ENCODE results near the gene FAM78A.
"Not testable (repeated sequence)": the region's sequence is repeated elsewhere in the genome, so short reads cannot be mapped to it uniquely, and the experiment has no call there.

Gene FAM78A

GRCh38 chr9:131280660-131281059 is 4.3 kb upstream of the FAM78A start:
- DNase-seq, result no peak

DNA sequence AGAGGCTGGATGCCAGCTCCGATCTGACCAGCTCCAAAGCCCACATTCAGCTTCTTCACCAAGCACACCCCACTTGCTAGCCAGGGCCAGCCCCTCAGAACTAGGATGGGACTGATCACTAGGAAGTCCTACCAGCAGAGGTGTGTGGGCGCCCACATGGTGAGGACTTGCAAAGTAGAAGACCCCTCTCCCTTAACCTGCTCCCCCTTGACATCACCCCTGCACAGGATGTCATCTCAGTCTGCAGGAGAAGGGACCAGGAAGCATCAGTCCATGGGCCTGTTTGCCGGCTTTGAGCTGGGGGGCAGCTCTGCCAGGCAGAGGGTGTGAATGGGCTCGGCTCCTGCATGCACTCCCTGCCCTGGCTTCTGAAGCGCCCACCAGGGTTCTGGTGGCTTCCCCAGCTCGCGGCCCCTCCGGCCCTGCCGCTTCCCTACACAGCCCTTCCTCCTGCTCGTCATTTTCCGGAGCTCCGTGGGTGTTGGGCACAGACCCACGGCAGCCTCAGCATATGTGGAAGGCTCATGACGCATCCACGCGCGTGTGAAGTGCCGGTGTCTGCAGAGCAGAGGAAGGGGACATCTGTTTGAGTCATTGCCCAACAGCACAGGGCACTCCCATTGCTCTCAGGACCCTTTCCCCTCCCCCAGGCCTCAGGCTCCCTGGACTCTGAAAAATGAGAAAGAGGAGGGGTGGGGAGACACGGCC is 3.7 kb upstream of the FAM78A start:
- no peak for DNase-seq

DNA sequence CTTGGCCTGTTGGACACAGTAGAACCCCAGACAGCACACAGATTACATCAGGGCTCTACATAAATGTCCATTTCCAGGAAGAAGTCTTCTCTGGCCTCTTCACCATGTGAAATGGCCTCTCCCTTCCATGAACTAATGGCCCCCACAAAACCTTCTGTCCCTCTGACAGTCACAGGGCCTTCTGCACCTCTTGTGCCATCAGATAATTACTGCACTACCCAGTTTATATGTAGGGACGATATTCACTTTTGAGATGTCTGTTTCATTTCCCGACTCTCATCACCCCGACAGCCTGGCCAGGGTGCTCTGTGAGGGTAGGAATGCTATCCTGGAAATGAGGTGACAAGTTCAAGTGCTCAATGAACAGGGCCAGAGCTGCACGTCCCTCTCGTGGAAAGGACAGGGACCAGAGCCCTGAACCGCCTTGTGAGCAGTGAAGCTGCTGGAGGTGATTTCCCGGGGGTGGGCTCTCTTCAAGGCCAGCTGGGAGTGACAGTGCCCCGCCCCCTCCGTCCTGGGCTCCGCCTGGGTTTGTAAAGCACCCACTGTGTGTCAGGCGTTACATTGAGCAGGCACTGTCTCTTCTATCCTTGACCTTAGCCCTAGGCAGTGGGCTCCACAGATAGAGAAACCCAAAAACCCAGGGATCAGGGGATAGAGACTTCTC is 3.0 kb upstream of the FAM78A start:
- DNase-seq, result no peak

DNA sequence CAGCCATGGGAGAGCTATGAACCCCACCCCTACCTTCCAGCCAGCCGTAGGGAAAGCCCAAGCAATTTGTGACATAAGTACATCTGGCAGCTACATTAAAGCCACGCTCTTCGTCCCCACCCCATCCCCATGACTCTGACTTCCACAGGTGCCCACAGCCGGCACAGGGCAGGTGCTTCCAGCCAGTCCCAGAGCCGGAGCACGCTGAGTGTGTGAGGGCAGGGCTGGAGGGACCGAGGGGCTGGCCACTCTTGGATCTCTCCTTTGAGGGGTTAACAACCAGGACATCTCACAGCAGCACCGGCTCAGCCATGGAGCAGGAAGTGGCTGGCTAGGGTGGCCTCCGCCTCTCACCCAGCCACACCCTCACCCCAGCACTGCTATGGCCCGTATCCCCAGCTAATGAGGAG is 2.4 kb upstream of the FAM78A start:
- peak; percentile 27 for DNase-seq

- peak; percentile 85 for DNase-seq
Observed at GRCh38 chr9:131277910-131278701, 1.8 kb upstream of the FAM78A start.

DNA sequence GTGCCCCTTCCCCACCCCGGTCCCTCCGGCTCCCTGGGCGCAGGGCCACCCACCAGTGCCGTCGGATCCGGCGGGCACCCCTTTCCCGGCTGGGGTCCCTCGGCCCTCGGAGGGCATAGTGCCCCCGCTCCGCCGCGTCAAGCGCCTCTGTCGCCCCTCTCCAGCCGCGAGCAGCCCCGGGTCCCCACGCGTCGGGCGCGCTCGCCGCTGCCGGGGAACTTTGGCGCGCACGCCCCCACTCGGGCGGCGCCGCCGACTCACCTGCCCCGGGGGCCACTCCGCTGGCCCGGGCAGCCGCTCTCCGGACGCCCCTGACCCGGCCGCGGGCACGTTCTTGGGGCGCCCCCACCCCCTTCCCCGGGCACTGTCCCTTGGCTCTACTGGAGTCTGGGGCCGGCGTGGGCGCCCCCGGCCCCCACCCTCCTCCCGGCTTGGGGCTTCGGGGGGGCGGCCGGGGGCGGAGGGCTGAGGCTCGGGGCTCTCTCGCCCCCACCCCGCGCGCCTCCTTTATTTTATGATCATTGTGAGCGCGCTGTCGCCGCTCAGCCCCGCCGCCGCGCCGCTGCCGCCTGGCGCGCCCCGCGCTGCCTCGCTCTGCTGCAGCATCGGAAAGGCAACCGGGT is 1.1 kb upstream of the FAM78A start:
- peak; percentile 51 for DNase-seq

- peak; percentile 66 for DNase-seq
Observed at GRCh38 chr9:131276891-131277286, 579 bp upstream of the FAM78A start.

- DNase-seq, result peak; percentile 64
Observed at GRCh38 chr9:131275332-131276093, 797 bp downstream of the FAM78A start.

DNA sequence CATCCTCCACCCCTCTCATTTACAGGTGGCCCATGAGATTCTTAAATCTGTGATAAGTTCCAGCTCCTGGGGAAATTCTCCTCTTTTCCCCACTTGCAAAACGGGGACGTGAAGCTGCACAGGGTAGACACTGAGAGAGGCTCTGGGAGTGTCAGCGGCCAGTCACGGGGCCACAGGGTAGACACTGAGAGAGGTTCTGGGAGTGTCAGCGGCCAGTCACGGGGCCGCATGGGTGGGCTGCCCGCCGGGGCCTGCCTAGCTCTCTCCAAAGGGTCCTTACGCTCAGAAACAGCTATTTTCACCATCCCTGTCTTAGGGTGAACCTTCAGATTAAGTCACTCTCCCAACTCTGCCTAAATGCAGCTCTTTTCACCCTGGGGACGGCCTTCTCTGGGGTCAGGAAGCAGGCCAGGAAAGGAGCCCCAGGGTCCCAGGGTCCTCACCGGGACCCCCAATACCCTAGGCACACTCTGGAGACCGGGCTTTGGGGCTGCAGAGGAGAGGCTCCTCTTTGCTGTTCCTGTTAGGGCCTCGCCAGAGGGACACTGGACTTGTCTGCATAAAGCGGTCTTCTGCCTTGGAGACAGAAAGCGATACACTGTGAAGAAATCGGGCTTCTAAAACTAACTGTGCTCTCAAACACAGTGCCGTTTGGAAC is 1.5 kb downstream of the FAM78A start:
- peak; percentile 58 for DNase-seq

- peak; percentile 56 for DNase-seq
Observed at GRCh38 chr9:131273856-131274673, 2.2 kb downstream of the FAM78A start.

GRCh38 chr9:131273146-131273855 is 3.0 kb downstream of the FAM78A start:
- peak; percentile 53 for DNase-seq

GRCh38 chr9:131272212-131272611 is 4.1 kb downstream of the FAM78A start:
- no peak for DNase-seq

GRCh38 chr9:131271506-131271931 is 4.8 kb downstream of the FAM78A start:
- DNase-seq, result peak; percentile 48

DNA sequence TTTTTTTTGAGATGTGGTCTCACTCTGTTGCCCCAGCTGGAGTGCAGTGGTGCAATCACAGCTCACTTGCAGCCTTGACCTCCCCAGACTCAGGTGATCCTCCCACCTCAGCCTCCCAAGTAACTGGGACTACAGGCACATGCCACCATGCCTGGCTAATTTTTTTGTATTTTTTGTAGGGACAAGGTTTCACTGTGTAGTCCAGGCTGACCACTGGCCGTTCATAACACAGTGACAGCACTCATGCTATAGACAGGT is 5.4 kb downstream of the FAM78A start:
- not testable (repeated sequence) for DNase-seq

GRCh38 chr9:131270171-131271015 is 5.9 kb downstream of the FAM78A start:
- DNase-seq, result peak; percentile 72

- peak; percentile 77 for DNase-seq
Observed at GRCh38 chr9:131266266-131267229, 9.8 kb downstream of the FAM78A start.

GRCh38 chr9:131264231-131264630 is 12.1 kb downstream of the FAM78A start:
- DNase-seq, result peak; percentile 49

- no peak for DNase-seq
Observed at GRCh38 chr9:131263701-131264100, 12.6 kb downstream of the FAM78A start.

- DNase-seq, result not testable (repeated sequence)
Observed at GRCh38 chr9:131263033-131263343, 13.3 kb downstream of the FAM78A start.
